HG03175 (cell line): Measurements from ENCODE around the gene LTA.
A peak's percentile ranks its signal among the peaks of the same experiment; 100 is the strongest.
"Not testable (repeated sequence)": the region's sequence is repeated elsewhere in the genome, so short reads cannot be mapped to it uniquely, and the experiment has no call there.

Source experiments
- ATAC-seq: cut with Tn5 transposase; IDR thresholded peaks from one replicate; pipeline ENCODE4 v1.9.1; 2021; ENCODE audit warnings: mild to moderate bottlenecking, moderate library complexity; ENCODE audit not compliant: unreplicated experiment

LTA gene

GRCh38 chr6:31541658-31542521, 30.2 kb upstream of the LTA start, which contains the start of gene DDX39B:
DDX39B (minus strand) TSS chr6:31542003; CDS start chr6:31540532, 1,471 bp downstream.
- peak; percentile 74 for ATAC-seq

- ATAC-seq, result no peak
These were observed 28.4 kb upstream of the LTA start for GRCh38 chr6:31543639-31544038.

- no peak for ATAC-seq
These were observed 27.4 kb upstream of the LTA start for GRCh38 chr6:31544676-31545075.

GRCh38 chr6:31545291-31545690, 26.8 kb upstream of the LTA start:
- ATAC-seq, result no peak

GRCh38 chr6:31546339-31546957, 25.6 kb upstream of the LTA start, which contains the start of gene ATP6V1G2:
ATP6V1G2 (minus strand) TSS chr6:31546608; CDS start chr6:31546559, 49 bp downstream.
- peak; percentile 49 for ATAC-seq

- ATAC-seq, result peak; percentile 69
These were observed 24.9 kb upstream of the LTA start, which contains the start of gene NFKBIL1 for GRCh38 chr6:31546958-31547726. NFKBIL1 (plus strand) TSS chr6:31547608; CDS start chr6:31547695, 87 bp downstream.

- ATAC-seq, result no peak
These were observed 24.2 kb upstream of the LTA start for GRCh38 chr6:31547727-31548543.

- no peak for ATAC-seq
These were observed 23.6 kb upstream of the LTA start for GRCh38 chr6:31548544-31548873.

GRCh38 chr6:31551371-31551770, 20.7 kb upstream of the LTA start:
- not testable (repeated sequence) for ATAC-seq

GRCh38 chr6:31556307-31556706, 15.8 kb upstream of the LTA start:
- ATAC-seq, result no peak

- ATAC-seq, result no peak
These were observed 14.4 kb upstream of the LTA start for GRCh38 chr6:31557443-31558317.

- ATAC-seq, result no peak
These were observed 13.8 kb upstream of the LTA start for GRCh38 chr6:31558318-31558625.

- peak; percentile 32 for ATAC-seq
These were observed 13.2 kb upstream of the LTA start for GRCh38 chr6:31558631-31559500.

GRCh38 chr6:31559606-31559957, 12.5 kb upstream of the LTA start:
- no peak for ATAC-seq

GRCh38 chr6:31559958-31560696, 12.0 kb upstream of the LTA start:
- peak; percentile 71 for ATAC-seq

- ATAC-seq, result no peak
These were observed 11.4 kb upstream of the LTA start for GRCh38 chr6:31560697-31561058.

GRCh38 chr6:31567531-31568370, 4.3 kb upstream of the LTA start:
- ATAC-seq, result no peak
